Kidney (tissue), 14 donors: ENCODE data around the gene NKAIN2. TPM values are rescaled to one million over a fixed set of nuclear protein-coding genes. Genes with fewer than 3 reads are reported as not detected.

Source experiments
- DNase-seq, 5 donors: peaks; one replicate each; pipeline ENCODE4 v3.0.0-alpha.2; 2013 to 2020
- FAIRE-seq: peaks from 2 replicates; lab custom pipeline; 2012; peaks lifted over from hg19 to GRCh38; lab: Jason Lieb, UNC
- H3K27ac ChIP-seq, 2 donors: one replicate each; pipeline ENCODE4 v1.7.0; 2013; ENCODE audit warnings: low read depth in 2 of 2, low read length in 2 of 2, inconsistent platforms in 1 of 2
- H3K27me3 ChIP-seq: one replicate; pipeline ENCODE4 v1.7.1; 2013; ENCODE audit warnings: low read length, inconsistent platforms; ENCODE audit not compliant: control insufficient read depth, insufficient read depth
- H3K36me3 ChIP-seq, 3 donors: one replicate each; pipeline versions ENCODE4 v1.7.0 to v1.7.1; 2013; ENCODE audit warnings: low read length in 3 of 3, control low read depth in 1 of 3, inconsistent platforms in 1 of 3; ENCODE audit not compliant: insufficient read depth in 3 of 3, control insufficient read depth in 2 of 3
- H3K4me1 ChIP-seq, 3 donors: one replicate each; pipeline versions ENCODE4 v1.7.0 to v1.7.1; 2013; ENCODE audit warnings: low read length in 3 of 3, inconsistent platforms in 1 of 3, low read depth in 1 of 3; ENCODE audit not compliant: control insufficient read depth in 2 of 3, insufficient read depth in 2 of 3
- H3K4me3 ChIP-seq, 3 donors: one replicate each; pipeline versions ENCODE4 v1.7.0 to v1.8.1; 2013; ENCODE audit warnings: low read length in 3 of 3, control low read depth in 1 of 3, inconsistent platforms in 1 of 3
- H3K9ac ChIP-seq, 3 donors: one replicate each; pipeline versions ENCODE4 v1.7.0 to v1.7.1; 2013; ENCODE audit warnings: low read length in 3 of 3, control low read depth in 1 of 3, inconsistent platforms in 1 of 3
- H3K9me3 ChIP-seq, 3 donors: one replicate each; pipeline versions ENCODE4 v1.7.0 to v1.7.1; 2013; ENCODE audit warnings: low read length in 3 of 3, control low read depth in 1 of 3, inconsistent platforms in 1 of 3; ENCODE audit not compliant: control insufficient read depth in 2 of 3, insufficient read depth in 1 of 3
- intact Hi-C: fragments of 100-400 bp; cut with DNase I; formaldehyde crosslinking; loops from one replicate; pipeline ENCODE4 v1.11.1; 2022
- polyA plus RNA-seq: library from polyadenylated mRNA; stranded (reverse); fragments of 350-450 nt; fragmentation: Illumina TruSeq; extraction: RNeasy Lipid Tissue Mini Kit (QIAGEN cat#74804); gene quantifications from one replicate; pipeline ENCODE4 v1.2.3, GENCODE V29; 2014; ENCODE audit warnings: low read depth, low replicate concordance; ENCODE audit not compliant: insufficient read depth
- total RNA-seq: library from RNA; stranded (reverse); fragmentation: NEBNext Ultra II Directional; extraction: Animal tissue kit (Norgen Biotek cat#: 25700); gene quantifications from one replicate; pipeline ENCODE4 v1.2.1, GENCODE V29; 2021
- TF ChIP-seq, protein P1 (sequence below): IDR thresholded peaks from 3 replicates; pipeline ENCODE4 v1.5.1; 2012; ENCODE audit warnings: mild to moderate bottlenecking, moderate library complexity, borderline replicate concordance; ENCODE audit not compliant: insufficient read depth; ENCODE audit errors: extremely low read depth
- donor health status: control.
- donor health status: control.
- donor health status: control.
- donor health status: control.
- donor health status: control.
- donor health status: DM: yes; HTN: yes; CAD: no.
- donor health status: Normal renal cell carcinoma (clear cell type).

NKAIN2 gene
- total and polyA plus RNA-seq, 2 donors from 2014 or later: 0.39 to 1.8 TPM

DNA sequence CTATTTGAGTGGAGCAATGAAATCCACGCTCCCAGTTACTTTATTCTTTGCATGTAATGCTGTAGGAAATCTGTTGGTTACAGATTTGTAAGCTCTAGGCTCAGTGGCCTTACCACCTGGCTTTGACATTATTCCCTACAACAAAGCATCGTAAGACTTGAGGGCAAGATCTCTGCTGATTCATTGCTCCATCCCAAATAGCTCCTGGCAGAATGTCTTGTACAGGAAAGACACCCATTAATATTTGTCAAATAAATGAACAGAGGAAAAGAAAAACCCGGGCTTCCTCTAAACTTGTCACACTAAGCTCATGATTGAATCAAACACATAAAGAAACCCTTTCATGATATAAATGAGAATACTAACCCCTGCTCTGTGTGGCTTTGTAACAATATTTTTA lies 801.1 kb downstream of the NKAIN2 start:
- H3K27ac ChIP-seq: no peak overlapping the region
- peak in 1 of 5 donors; percentile 8 for DNase-seq
- H3K9me3 ChIP-seq: no peaks in the 10 kb centered on the region
- H3K36me3 ChIP-seq: no peaks in the 10 kb centered on the region
- TF ChIP-seq, protein P1, sequence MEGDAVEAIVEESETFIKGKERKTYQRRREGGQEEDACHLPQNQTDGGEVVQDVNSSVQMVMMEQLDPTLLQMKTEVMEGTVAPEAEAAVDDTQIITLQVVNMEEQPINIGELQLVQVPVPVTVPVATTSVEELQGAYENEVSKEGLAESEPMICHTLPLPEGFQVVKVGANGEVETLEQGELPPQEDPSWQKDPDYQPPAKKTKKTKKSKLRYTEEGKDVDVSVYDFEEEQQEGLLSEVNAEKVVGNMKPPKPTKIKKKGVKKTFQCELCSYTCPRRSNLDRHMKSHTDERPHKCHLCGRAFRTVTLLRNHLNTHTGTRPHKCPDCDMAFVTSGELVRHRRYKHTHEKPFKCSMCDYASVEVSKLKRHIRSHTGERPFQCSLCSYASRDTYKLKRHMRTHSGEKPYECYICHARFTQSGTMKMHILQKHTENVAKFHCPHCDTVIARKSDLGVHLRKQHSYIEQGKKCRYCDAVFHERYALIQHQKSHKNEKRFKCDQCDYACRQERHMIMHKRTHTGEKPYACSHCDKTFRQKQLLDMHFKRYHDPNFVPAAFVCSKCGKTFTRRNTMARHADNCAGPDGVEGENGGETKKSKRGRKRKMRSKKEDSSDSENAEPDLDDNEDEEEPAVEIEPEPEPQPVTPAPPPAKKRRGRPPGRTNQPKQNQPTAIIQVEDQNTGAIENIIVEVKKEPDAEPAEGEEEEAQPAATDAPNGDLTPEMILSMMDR: no peak
- no peaks in the 10 kb centered on the region for H3K4me1 ChIP-seq
- FAIRE-seq: no peak
- H3K4me3 ChIP-seq: no peak overlapping the region
- no peaks in the 10 kb centered on the region for H3K27me3 ChIP-seq
- intact Hi-C loops: no loop called here
- no peak overlapping the region for H3K9ac ChIP-seq

DNA sequence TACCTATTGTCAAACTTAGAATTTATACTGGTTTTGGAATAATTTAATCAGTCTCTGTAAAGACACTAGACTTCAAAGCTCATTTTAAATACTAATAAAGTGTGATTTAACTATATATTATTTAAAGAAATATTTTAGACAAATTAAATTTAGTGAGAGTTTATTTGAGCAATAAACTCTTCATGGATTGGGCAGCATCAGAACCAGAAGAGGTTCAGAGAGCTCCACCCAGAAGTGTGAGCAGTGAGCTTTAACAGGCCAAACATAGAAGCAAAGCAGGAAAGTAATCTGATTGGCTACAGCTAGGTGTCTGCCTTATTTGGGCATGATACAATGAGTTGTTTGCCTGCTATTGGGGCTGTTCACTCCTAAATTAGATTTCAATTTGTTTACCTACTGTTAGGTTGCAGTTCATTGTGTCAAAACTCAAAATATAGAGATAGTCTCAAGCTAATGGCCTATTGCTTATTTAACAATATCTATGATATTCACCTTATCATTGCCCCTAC lies 803.5 kb downstream of the NKAIN2 start:
- intact Hi-C loops: no loop called here
- Histone ChIP-seq H3K9ac (no peak overlapping the region), H3K4me3 (no peak overlapping the region), H3K27ac (no peak overlapping the region), H3K27me3 (no peaks in the 10 kb centered on the region), H3K36me3 (no peaks in the 10 kb centered on the region), H3K9me3 (no peaks in the 10 kb centered on the region), H3K4me1 (no peaks in the 10 kb centered on the region)
- TF ChIP-seq, protein P1: no peak
- FAIRE-seq (no peak), DNase-seq (no peak)

DNA sequence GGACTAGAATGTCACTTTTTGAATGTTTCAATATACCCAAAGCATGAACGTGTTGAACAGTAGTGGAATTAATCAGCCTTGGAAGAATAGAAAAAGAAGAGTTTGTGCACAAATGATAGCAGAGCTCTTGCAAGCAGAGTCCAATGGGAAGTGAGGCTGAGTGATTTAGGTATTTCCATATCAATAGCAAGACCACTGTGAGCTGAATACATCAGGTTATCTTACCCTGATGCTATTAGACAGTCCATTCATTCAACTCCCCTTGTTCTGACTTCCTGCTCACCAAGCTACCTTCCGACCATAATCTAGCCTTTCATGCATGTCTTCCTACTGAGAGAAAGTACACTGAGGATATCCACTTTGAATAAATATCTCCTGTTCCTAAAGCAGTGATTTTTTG lies 809.4 kb downstream of the NKAIN2 start:
- no peak for FAIRE-seq

More for the DNA sequence above, 809.4 kb downstream of the NKAIN2 start:
- Histone ChIP-seq H3K9ac (no peak overlapping the region), H3K27me3 (no peaks in the 10 kb centered on the region), H3K4me1 (no peaks in the 10 kb centered on the region), H3K27ac (no peak overlapping the region), H3K4me3 (no peak overlapping the region), H3K36me3 (no peaks in the 10 kb centered on the region), H3K9me3 (no peaks in the 10 kb centered on the region)
- TF ChIP-seq, protein P1: no peak
- no peak for DNase-seq
- intact Hi-C loops: no loop called here
